Body of pancreas (tissue), 4 donors: ENCODE measurements around the gene KCTD12.

Experiments
- CTCF ChIP-seq, 7 experiments: fragments of 450-650 bp in 4 of 7; fragments of 200-600 bp in 3 of 7; sonication (generic) in 3 of 7; IDR thresholded peaks; one replicate each; pipeline ENCODE4 v1.5.1; 2016 to 2019; ENCODE audit warnings: antibody characterized with exemption in 7 of 7
- POLR2A ChIP-seq, 3 donors: fragments of 450-650 bp; IDR thresholded peaks; one replicate each; pipeline ENCODE4 v1.6.1; 2016; ENCODE audit warnings: antibody characterized with exemption in 3 of 3, mild to moderate bottlenecking in 2 of 3

GRCh38 chr13:76852986-76853385 is 33.2 kb downstream of the KCTD12 start:
- TF ChIP-seq CTCF (IDR thresholded peaks at IDR 0.05) (no peak), POLR2A (IDR thresholded peaks at IDR 0.05) (no peak)
